ENCODE data around the gene CALML3.
"Not testable (repeated sequence)": the region's sequence is repeated elsewhere in the genome, so short reads cannot be mapped to it uniquely, and the experiment has no call there.

The CALML3 gene

DNA sequence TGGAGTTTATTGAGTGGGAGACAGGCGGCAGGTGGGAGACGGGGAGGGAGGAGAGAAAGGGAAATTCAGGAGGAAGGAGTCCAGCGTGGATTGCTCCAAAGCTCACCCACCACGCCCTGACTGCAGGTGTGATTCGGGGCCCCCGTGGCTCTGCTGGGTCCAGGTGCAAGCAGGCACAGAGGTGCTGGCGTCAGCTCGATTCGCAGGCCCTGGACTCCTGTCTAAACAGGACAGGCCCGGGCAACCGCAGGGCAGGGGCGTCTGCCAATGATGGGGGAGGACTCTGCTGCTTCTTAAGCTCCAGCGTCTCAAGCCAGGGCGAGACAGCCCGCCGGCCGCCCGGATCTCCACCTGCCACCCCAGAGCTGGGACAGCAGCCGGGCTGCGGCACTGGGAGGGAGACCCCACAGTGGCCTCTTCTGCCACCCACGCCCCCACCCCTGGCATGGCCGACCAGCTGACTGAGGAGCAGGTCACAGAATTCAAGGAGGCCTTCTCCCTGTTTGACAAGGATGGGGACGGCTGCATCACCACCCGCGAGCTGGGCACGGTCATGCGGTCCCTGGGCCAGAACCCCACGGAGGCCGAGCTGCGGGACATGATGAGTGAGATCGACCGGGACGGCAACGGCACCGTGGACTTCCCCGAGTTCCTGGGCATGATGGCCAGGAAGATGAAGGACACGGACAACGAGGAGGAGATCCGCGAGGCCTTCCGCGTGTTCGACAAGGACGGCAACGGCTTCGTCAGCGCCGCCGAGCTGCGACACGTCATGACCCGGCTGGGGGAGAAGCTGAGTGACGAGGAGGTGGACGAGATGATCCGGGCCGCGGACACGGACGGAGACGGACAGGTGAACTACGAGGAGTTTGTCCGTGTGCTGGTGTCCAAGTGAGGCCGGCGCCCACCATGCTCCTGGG, at the start of gene CALML3:
TSS of gene CALML3 (plus strand) at position 321 of the 920 bp plus-strand sequence. CDS start at position 446, 125 bp downstream.
- no peak for DNase-seq (ENCODE audit: low read depth, low spot score)
- in situ Hi-C loops (cut with HindIII; ENCODE audit: low sequenced_read_pairs): no loop called here
- H3K4me3 ChIP-seq (ENCODE audit: low read depth, low read length): no peak within 1 kb of the TSS
- TF ChIP-seq CTCF (IDR thresholded peaks at IDR 0.05; ENCODE audit: low read depth, low read length): no peak

DNA sequence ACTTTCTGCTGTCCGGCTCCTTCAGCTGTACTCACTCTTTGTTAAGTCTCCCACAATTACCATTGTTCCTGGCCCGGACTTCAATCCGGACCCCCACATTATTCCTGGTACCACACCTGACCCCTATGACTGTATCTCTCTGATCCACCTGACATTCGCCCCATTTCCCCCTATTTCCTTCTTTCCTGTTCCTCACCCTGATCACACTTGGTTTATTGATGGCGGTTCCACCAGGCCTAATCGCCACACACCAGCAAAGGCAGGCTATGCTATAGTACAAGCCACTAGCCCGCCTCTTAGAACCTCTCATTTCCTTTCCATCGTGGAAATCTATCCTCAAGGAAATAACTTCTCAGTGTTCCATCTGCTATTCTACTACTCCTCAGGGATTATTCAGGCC, 49.7 kb upstream of the CALML3 start:
- H3K4me3 ChIP-seq (ENCODE audit: low read depth, low read length); in situ Hi-C loops (cut with HindIII; ENCODE audit: low sequenced_read_pairs); DNase-seq (ENCODE audit: low read depth, low spot score): not testable (repeated sequence)

GRCh38 chr10:5475974-5476807, 48.6 kb upstream of the CALML3 start:
- H3K4me3 ChIP-seq (ENCODE audit: low read depth, low read length); DNase-seq (ENCODE audit: low read depth, low spot score); in situ Hi-C loops (cut with HindIII; ENCODE audit: low sequenced_read_pairs): not testable (repeated sequence)

GRCh38 chr10:5476918-5477525, 47.7 kb upstream of the CALML3 start:
- no peak for DNase-seq (ENCODE audit: low read depth, low spot score)
- H3K4me3 ChIP-seq (ENCODE audit: low read depth, low read length): no peak overlapping the region
- in situ Hi-C loops (cut with HindIII; ENCODE audit: low sequenced_read_pairs): no loop called here
- TF ChIP-seq CTCF (IDR thresholded peaks at IDR 0.05; ENCODE audit: low read depth, low read length): no peak

DNA sequence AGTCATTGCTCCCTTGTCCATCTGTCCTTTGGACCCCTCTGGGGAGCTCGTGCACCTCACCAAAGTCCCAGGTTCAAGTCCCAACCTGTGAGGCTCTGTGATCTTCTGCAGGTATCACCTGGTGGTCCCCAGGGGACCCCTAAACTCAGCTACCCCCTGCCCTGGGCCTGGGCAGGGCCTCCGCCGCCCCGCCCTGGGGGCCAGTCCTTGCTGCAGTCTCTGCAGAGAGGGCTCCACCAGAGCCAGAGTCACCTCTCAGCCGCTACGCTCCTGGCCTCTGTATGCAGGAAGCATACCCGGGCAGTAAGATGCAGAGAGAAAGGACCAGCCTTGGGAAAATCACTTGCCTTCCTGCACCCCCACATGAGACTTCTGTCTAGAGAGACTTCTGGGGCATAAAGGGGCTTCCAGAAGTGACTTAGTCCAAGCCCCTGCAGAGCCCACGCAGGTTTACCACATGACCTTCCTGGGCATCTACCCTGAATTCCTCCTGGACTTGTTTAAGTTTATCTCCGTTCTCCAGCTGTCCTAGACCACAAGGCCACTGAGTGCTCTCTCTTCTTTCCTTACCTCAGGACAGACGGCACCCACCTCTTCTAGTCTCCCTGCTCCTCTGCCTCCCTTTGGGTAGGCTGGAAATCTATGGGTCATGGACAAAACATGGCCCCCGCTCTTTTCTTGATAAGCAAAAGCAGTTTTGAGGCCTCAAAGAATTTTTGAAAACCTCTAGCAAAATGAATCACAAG, 46.6 kb upstream of the CALML3 start:
- H3K4me3 ChIP-seq (ENCODE audit: low read depth, low read length): no peak overlapping the region
- no peak for TF ChIP-seq CTCF (IDR thresholded peaks at IDR 0.05; ENCODE audit: low read depth, low read length)
- no peak for DNase-seq (ENCODE audit: low read depth, low spot score)
- in situ Hi-C loops (cut with HindIII; ENCODE audit: low sequenced_read_pairs): no loop called here

GRCh38 chr10:5478694-5479305, 46.0 kb upstream of the CALML3 start:
- no peak overlapping the region for H3K4me3 ChIP-seq (ENCODE audit: low read depth, low read length)
- no peak for DNase-seq (ENCODE audit: low read depth, low spot score)
- in situ Hi-C loops (cut with HindIII; ENCODE audit: low sequenced_read_pairs): no loop called here
- no peak for TF ChIP-seq CTCF (IDR thresholded peaks at IDR 0.05; ENCODE audit: low read depth, low read length)
